Kidney (tissue), 14 donors: ENCODE data around the gene ITPR1. TPM values are rescaled to one million over a fixed set of nuclear protein-coding genes. Genes with fewer than 3 reads are reported as not detected.

Experiments
- DNase-seq, 5 donors: peaks; one replicate each; pipeline ENCODE4 v3.0.0-alpha.2; 2013 to 2020
- FAIRE-seq: peaks from 2 replicates; lab custom pipeline; 2012; peaks lifted over from hg19 to GRCh38; lab: Jason Lieb, UNC
- H3K27ac ChIP-seq, 2 donors: one replicate each; pipeline ENCODE4 v1.7.0; 2013; ENCODE audit warnings: low read depth in 2 of 2, low read length in 2 of 2, inconsistent platforms in 1 of 2
- H3K27me3 ChIP-seq: one replicate; pipeline ENCODE4 v1.7.1; 2013; ENCODE audit warnings: low read length, inconsistent platforms; ENCODE audit not compliant: control insufficient read depth, insufficient read depth
- H3K36me3 ChIP-seq, 3 donors: one replicate each; pipeline versions ENCODE4 v1.7.0 to v1.7.1; 2013; ENCODE audit warnings: low read length in 3 of 3, control low read depth in 1 of 3, inconsistent platforms in 1 of 3; ENCODE audit not compliant: insufficient read depth in 3 of 3, control insufficient read depth in 2 of 3
- H3K4me1 ChIP-seq, 3 donors: one replicate each; pipeline versions ENCODE4 v1.7.0 to v1.7.1; 2013; ENCODE audit warnings: low read length in 3 of 3, inconsistent platforms in 1 of 3, low read depth in 1 of 3; ENCODE audit not compliant: control insufficient read depth in 2 of 3, insufficient read depth in 2 of 3
- H3K4me3 ChIP-seq, 3 donors: one replicate each; pipeline versions ENCODE4 v1.7.0 to v1.8.1; 2013; ENCODE audit warnings: low read length in 3 of 3, control low read depth in 1 of 3, inconsistent platforms in 1 of 3
- H3K9ac ChIP-seq, 3 donors: one replicate each; pipeline versions ENCODE4 v1.7.0 to v1.7.1; 2013; ENCODE audit warnings: low read length in 3 of 3, control low read depth in 1 of 3, inconsistent platforms in 1 of 3
- H3K9me3 ChIP-seq, 3 donors: one replicate each; pipeline versions ENCODE4 v1.7.0 to v1.7.1; 2013; ENCODE audit warnings: low read length in 3 of 3, control low read depth in 1 of 3, inconsistent platforms in 1 of 3; ENCODE audit not compliant: control insufficient read depth in 2 of 3, insufficient read depth in 1 of 3
- CTCF ChIP-seq: IDR thresholded peaks from 3 replicates; pipeline ENCODE4 v1.5.1; 2012; ENCODE audit warnings: mild to moderate bottlenecking, moderate library complexity, borderline replicate concordance; ENCODE audit not compliant: insufficient read depth; ENCODE audit errors: extremely low read depth
- intact Hi-C: fragments of 100-400 bp; cut with DNase I; formaldehyde crosslinking; loops from one replicate; pipeline ENCODE4 v1.11.1; 2022
- polyA plus RNA-seq: library from polyadenylated mRNA; stranded (reverse); fragments of 350-450 nt; fragmentation: Illumina TruSeq; extraction: RNeasy Lipid Tissue Mini Kit (QIAGEN cat#74804); gene quantifications from one replicate; pipeline ENCODE4 v1.2.3, GENCODE V29; 2014; ENCODE audit warnings: low read depth, low replicate concordance; ENCODE audit not compliant: insufficient read depth
- total RNA-seq: library from RNA; stranded (reverse); fragmentation: NEBNext Ultra II Directional; extraction: Animal tissue kit (Norgen Biotek cat#: 25700); gene quantifications from one replicate; pipeline ENCODE4 v1.2.1, GENCODE V29; 2021
- donor health status: control.
- donor health status: control.
- donor health status: control.
- donor health status: control.
- donor health status: control.
- donor health status: DM: yes; HTN: yes; CAD: no.
- donor health status: Normal renal cell carcinoma (clear cell type).

The ITPR1 gene
- total and polyA plus RNA-seq, 2 donors from 2014 or later, result 30.2 to 81.2 TPM

GRCh38 chr3:4799266-4800256 lies 306.4 kb downstream of the ITPR1 start:
- H3K36me3 ChIP-seq, result peaks cover 5 to 11% (median 7%) of the 10 kb centered on the region in 3 donors
- FAIRE-seq (no peak), DNase-seq (no peak)
- peaks cover 0 to 6% (median 0%) of the 10 kb centered on the region in 3 donors for H3K9me3 ChIP-seq
- no peak for TF ChIP-seq CTCF
- intact Hi-C loops, result no loop called here
- H3K4me3 ChIP-seq, result no peak overlapping the region
- no peak overlapping the region for H3K9ac ChIP-seq
- H3K27ac ChIP-seq, result no peak overlapping the region
- H3K27me3 ChIP-seq, result no peaks in the 10 kb centered on the region
- H3K4me1 ChIP-seq, result peaks cover 0 to 4% (median 0%) of the 10 kb centered on the region in 3 donors

GRCh38 chr3:4800595-4800994 lies 307.4 kb downstream of the ITPR1 start:
- intact Hi-C loops, result no loop called here
- FAIRE-seq, result no peak

GRCh38 chr3:4801892-4802291 lies 308.7 kb downstream of the ITPR1 start:
- FAIRE-seq, result no peak
- Histone ChIP-seq H3K4me1 (peaks cover 0 to 4% (median 0%) of the 10 kb centered on the region in 3 donors), H3K9ac (no peak overlapping the region), H3K27me3 (no peaks in the 10 kb centered on the region), H3K4me3 (no peak overlapping the region), H3K9me3 (peaks cover 0 to 5% (median 0%) of the 10 kb centered on the region in 3 donors), H3K27ac (no peak overlapping the region), H3K36me3 (peaks cover 4 to 10% (median 7%) of the 10 kb centered on the region in 3 donors)
- intact Hi-C loops, result no loop called here
- no peak for TF ChIP-seq CTCF
- DNase-seq, result no peak

More at GRCh38 chr3:4800595-4800994, 307.4 kb downstream of the ITPR1 start:
- H3K9ac ChIP-seq, result no peak overlapping the region
- H3K27me3 ChIP-seq, result no peaks in the 10 kb centered on the region
- peaks cover 0 to 4% (median 0%) of the 10 kb centered on the region in 3 donors for H3K4me1 ChIP-seq
- no peak overlapping the region for H3K4me3 ChIP-seq
- no peak for DNase-seq
- peaks cover 5 to 11% (median 7%) of the 10 kb centered on the region in 3 donors for H3K36me3 ChIP-seq
- H3K9me3 ChIP-seq, result peaks cover 0 to 6% (median 0%) of the 10 kb centered on the region in 3 donors
- no peak overlapping the region for H3K27ac ChIP-seq
- no peak for TF ChIP-seq CTCF
